KOPT-K1 (cell line): ENCODE measurements around the gene ALPK3.

ENCODE experiments used
- H3K27ac ChIP-seq: fragments of 200-600 bp; sonication (generic); 2 replicates; pipeline ENCODE4 v1.5.1; 2016; ENCODE audit warnings: antibody characterized with exemption, mild to moderate bottlenecking, low read depth, low read length; ENCODE audit not compliant: poor library complexity, severe bottlenecking
- H3K36me3 ChIP-seq: fragments of 200-600 bp; sonication (generic); 2 replicates; pipeline ENCODE4 v1.5.1; 2017; ENCODE audit warnings: antibody characterized with exemption, mild to moderate bottlenecking, low read length, moderate library complexity; ENCODE audit not compliant: insufficient read depth
- H3K9me3 ChIP-seq: fragments of 200-600 bp; sonication (generic); 2 replicates; pipeline ENCODE4 v1.5.1; 2017; ENCODE audit warnings: antibody characterized with exemption, low read length, mild to moderate bottlenecking; ENCODE audit not compliant: insufficient read depth, poor library complexity, severe bottlenecking

Gene ALPK3

GRCh38 chr15:84910928-84911623, 93.9 kb downstream of the ALPK3 start:
- Histone ChIP-seq H3K27ac (no peak overlapping the region), H3K9me3 (no peaks in the 10 kb centered on the region), H3K36me3 (no peaks in the 10 kb centered on the region)

GRCh38 chr15:84911879-84912660, 94.9 kb downstream of the ALPK3 start:
- no peaks in the 10 kb centered on the region for H3K36me3 ChIP-seq
- H3K27ac ChIP-seq: no peak overlapping the region
- H3K9me3 ChIP-seq: no peaks in the 10 kb centered on the region

- Histone ChIP-seq H3K36me3 (no peaks in the 10 kb centered on the region), H3K9me3 (no peaks in the 10 kb centered on the region), H3K27ac (no peak overlapping the region)
Measured at GRCh38 chr15:84913360-84913723, 96.2 kb downstream of the ALPK3 start.

- Histone ChIP-seq H3K27ac (peak overlapping the region; percentile 47), H3K9me3 (no peaks in the 10 kb centered on the region), H3K36me3 (no peaks in the 10 kb centered on the region)
Measured at GRCh38 chr15:84914351-84914750, 97.2 kb downstream of the ALPK3 start.

GRCh38 chr15:84914909-84915605, 97.9 kb downstream of the ALPK3 start:
- no peaks in the 10 kb centered on the region for H3K9me3 ChIP-seq
- peak overlapping the region; percentile 47 for H3K27ac ChIP-seq
- no peaks in the 10 kb centered on the region for H3K36me3 ChIP-seq

GRCh38 chr15:84915606-84915958, 98.4 kb downstream of the ALPK3 start:
- Histone ChIP-seq H3K27ac (peak overlapping the region; percentile 47), H3K36me3 (no peaks in the 10 kb centered on the region), H3K9me3 (no peaks in the 10 kb centered on the region)

- Histone ChIP-seq H3K36me3 (no peaks in the 10 kb centered on the region), H3K27ac (no peak overlapping the region), H3K9me3 (no peaks in the 10 kb centered on the region)
Measured at GRCh38 chr15:84917452-84917851, 100.3 kb downstream of the ALPK3 start.

DNA sequence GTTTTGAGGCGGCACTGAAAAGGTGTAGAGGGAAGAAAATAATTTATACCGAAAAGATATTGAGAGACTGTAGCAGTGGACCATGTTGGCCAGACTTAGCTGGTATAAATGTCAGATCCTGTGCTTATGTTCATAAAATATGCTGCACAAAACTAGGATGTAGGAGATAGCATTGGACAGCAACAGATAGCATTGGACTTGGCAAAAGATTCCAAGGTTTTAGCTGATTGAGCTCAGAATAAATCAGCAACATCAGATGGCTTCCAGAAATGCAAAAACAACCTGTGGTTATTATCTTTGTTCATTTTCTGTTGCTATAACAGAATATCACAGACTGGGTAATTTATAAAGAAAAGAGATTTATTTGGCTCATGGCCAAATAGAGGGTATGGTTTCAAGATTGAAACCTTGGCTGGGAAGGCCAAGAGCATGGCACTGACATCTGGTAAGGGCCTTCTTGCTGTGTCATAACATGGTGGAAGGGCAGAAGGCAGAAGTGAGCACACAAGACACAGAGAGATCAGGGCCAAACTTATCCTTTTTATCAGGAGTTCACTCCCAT, 102.0 kb downstream of the ALPK3 start:
- Histone ChIP-seq H3K27ac (no peak overlapping the region), H3K36me3 (no peaks in the 10 kb centered on the region), H3K9me3 (no peaks in the 10 kb centered on the region)

DNA sequence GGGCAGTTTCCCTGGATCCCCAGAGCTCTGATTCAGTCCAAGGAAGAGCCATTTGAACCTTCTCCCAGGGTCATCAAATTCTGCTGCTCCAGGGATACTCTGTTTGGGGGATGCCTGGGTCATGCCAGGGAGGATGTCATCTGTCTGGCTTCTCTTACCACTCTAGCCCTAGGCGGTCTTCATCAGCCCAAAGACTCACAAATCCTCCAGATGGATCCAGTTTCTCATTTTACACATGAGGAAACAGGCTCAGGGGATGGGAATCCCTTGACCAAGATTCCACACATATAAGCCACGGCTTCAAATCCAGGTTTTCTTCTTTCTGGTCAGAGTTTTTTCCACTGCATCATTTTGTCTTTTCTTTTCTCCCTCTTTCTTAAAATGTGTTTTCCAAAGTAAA, 104.0 kb downstream of the ALPK3 start:
- Histone ChIP-seq H3K27ac (no peak overlapping the region), H3K36me3 (no peaks in the 10 kb centered on the region), H3K9me3 (no peaks in the 10 kb centered on the region)

DNA sequence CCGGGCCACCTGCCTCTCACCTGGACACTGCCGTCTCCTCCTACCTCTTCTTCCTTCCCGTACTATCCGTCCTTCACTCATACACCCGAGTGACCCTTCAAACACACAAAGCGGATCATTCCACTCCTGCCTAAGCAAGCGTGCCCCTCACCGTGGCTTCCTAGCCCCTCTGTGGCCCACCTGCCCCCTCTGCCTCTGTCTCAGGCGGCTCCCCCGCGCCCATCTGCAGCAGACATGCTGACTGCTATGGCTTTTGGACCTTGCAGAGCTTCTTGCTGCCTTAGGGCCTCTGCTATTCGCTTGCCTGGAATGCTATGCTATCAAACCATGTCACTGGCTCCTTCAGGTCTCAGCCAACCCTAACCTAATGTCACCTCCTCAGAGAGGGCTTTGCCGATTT, 105.4 kb downstream of the ALPK3 start:
- Histone ChIP-seq H3K36me3 (no peaks in the 10 kb centered on the region), H3K27ac (no peak overlapping the region)

More for the DNA sequence above, 105.4 kb downstream of the ALPK3 start:
- H3K9me3 ChIP-seq: no peaks in the 10 kb centered on the region
